NCI-H128 (cell line): ENCODE results near the gene DYNC1LI2.

ENCODE experiments used
- DNase-seq: peaks from one replicate; lab custom pipeline; 2025; ENCODE audit not compliant: unreplicated experiment; lab: John Stamatoyannopoulos, UW

DYNC1LI2 gene

DNA sequence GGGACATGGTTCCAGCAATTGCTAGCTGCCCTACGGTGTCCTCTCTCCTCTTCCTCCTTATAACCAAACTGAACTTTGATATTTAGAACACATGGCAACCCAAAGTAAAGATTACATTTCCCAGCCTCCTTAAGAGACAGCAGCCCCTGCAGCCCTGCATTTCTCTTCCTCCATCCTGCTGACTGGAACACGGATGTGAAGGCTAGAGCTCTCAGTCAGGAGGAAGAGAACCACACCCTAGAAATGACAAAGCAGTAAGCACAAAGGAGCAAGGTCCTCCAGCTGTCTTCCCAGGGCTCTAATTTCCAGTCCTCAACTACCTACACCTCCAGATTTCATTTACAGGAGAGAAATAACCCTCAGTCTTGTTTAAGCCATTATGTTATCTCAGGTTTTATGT is 10.9 kb downstream of the DYNC1LI2 start:
- DNase-seq: no peak

GRCh38 chr16:66740010-66740409 is 11.4 kb downstream of the DYNC1LI2 start:
- no peak for DNase-seq

DNA sequence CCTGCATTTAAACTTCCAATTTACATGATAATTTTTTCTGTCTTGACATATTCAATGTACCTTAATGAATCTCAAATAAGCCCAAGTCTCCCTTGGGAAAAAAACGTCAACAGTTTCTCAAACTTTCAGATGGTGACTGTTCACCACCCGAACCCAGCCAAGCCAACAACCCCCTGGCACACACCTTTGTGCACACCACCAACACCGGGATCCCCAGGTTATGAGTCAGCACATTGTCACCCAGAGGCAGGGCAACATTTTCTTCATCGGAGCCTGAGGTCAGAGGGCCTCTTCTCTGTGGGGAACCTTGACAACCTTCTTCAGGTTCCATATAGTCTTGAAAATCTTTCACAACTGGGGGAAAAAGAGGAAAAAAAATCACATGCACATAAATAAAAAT is 15.5 kb downstream of the DYNC1LI2 start:
- no peak for DNase-seq

GRCh38 chr16:66731101-66731500 is 20.3 kb downstream of the DYNC1LI2 start:
- DNase-seq: no peak

- DNase-seq: no peak
Measured at GRCh38 chr16:66728804-66729203, 22.6 kb downstream of the DYNC1LI2 start.

DNA sequence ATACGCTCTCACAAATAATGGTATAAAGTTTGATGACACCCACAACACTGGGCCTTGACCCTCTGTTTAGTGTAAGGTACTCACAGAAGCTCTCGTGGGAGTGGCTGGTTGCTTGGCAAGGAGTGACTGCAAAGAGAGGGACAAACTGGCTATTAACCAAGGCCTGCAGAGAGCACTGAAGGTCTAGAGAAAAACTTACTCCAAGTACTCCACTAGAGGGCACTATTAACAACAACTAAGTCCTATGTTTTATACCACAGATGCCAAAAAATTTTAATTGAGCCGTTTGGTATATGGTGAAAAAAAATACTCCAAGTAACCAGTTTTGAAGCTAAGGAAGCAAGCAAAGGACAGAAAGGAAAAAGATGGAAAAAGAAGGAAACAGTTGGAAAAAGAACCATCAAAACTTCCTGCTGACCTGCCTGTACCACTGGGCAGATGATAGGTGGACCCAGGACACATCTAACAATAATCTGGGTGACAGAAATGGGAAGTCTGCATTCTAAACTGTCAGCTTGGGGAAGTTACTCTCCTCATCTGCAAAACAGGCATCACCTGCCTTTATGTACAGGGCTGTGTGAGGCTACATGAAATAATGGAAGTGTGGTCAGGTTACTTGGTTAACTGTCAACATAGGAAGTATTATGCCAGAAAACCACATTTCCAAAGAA is 23.2 kb downstream of the DYNC1LI2 start:
- no peak for DNase-seq

- no peak for DNase-seq
Measured at GRCh38 chr16:66720766-66721165, 30.6 kb downstream of the DYNC1LI2 start.

- DNase-seq: no peak
Measured at GRCh38 chr16:66719246-66719645, 32.2 kb downstream of the DYNC1LI2 start.

GRCh38 chr16:66717776-66718175 is 33.6 kb downstream of the DYNC1LI2 start:
- no peak for DNase-seq

- DNase-seq: no peak
Measured at GRCh38 chr16:66717112-66717675, 34.2 kb downstream of the DYNC1LI2 start.

GRCh38 chr16:66714654-66715307 is 36.6 kb downstream of the DYNC1LI2 start:
- DNase-seq: no peak

GRCh38 chr16:66714062-66714461 is 37.3 kb downstream of the DYNC1LI2 start:
- DNase-seq: no peak

DNA sequence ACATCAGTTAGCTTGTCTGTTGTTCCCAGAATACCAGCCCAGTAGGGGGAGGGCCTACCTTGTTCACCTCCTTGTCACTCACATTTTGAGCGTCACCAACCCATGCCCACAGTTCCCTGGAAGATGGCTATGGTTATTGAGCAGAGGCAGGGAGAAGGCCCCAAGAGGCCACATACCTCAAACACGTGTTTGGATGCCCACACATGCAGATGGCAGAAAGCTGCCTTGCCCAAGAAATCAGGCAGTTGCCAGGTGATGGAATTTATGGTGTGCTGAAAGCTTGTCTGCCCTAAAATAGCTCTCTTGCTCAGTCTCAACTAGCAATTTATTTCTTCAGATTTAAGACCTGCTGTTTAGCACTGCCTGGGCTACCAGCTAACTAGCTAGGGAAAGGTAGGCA is 38.3 kb downstream of the DYNC1LI2 start:
- DNase-seq: no peak

- DNase-seq: no peak
Measured at GRCh38 chr16:66712512-66712911, 38.9 kb downstream of the DYNC1LI2 start.

DNA sequence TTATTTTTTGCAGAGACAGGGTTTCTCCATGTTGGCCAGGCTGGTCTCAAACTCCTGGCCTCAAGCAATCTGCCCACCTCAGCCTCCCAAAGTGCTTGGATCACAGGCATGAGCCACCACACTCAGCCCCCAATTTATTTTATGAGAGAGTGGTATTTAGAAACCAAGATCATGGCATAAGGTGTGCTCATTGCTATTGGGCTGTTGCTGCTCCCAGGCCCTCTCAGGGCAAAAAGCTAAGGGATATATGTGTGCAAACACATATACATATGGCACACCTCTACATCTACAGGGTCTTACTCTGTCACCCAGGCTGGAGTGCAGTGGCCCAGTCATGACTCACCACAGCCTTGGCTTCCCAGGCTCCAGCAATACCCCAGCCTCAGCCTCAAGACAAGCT is 39.8 kb downstream of the DYNC1LI2 start:
- no peak for DNase-seq

DNA sequence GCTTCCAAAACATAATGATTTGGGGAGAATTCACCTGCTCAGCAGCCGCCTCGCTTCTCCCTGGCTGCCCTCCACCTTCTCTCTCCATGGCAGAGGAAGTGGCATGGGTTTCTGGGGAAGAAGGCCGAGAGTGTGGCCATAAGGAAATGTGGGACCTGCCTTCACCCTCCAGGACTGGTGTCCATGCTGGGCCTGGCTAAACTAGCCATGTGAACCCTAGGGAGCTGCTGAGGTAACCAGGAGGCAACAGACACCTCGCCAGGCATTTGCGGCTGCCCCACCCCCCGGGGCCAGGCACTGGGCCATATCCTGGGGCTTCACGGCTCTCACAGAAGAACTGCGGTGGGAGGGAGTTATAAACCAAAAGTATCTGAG is 44.9 kb downstream of the DYNC1LI2 start:
- DNase-seq: no peak

- DNase-seq: no peak
Measured at GRCh38 chr16:66705790-66706505, 45.5 kb downstream of the DYNC1LI2 start.

DNA sequence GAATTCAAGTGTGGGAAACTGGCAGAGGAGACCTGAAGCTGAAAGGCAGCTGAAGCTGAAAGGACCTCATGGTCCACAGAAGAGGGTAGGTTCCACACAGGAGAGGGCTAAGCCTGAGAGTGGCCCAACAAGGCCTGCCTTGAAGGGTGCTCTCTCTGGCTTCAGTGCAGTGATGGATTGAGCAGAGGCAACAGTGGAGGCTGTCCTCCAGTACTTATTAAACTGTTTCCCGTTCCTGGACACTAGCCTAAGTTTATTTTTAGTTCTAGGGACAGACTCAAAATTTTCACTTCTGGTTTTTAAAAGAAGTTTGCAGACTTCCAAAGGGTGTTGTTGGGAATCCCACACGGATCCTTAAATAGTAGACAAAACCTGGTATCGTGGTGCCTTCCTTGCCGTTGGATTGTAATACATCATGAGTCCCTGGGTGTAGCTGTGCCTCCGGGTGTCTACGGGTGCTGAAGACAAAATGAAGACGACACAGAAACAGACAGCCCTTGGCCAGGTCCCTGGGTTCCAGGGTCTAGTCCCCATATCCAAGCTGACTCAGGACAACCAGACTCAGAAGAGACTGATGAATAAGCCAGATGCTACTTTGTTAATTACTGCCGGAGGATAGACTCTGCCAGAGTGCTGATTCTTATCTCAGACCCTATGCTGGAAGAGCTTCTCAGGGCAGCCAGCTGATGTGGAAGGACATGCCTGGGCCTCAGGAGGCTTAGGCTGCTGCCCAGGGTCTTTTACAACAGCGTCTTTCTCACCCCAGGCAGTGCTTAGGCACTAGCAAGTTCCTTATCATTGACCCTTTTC is 47.8 kb downstream of the DYNC1LI2 start:
- no peak for DNase-seq

DNA sequence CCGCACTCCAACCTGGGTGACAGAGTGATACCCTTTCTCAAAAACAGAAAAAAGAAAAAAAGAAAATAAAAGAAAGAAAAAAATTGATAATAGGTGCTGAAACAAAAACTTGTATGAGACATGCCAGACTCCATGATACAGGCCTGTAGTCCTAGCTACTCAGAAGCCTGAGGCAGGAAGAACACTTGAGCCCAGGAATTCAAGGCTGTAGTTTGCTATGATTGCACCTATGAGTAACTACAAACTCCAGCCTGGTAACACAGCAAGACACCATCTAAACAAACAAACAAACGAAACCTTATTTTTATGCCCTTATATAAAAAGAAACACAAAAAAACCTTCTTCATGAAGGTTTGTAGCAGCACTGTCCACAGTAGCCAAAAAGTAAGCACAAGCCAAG is 49.9 kb downstream of the DYNC1LI2 start:
- DNase-seq: no peak

- no peak for DNase-seq
Measured at GRCh38 chr16:66701026-66701425, 50.4 kb downstream of the DYNC1LI2 start.

DNA sequence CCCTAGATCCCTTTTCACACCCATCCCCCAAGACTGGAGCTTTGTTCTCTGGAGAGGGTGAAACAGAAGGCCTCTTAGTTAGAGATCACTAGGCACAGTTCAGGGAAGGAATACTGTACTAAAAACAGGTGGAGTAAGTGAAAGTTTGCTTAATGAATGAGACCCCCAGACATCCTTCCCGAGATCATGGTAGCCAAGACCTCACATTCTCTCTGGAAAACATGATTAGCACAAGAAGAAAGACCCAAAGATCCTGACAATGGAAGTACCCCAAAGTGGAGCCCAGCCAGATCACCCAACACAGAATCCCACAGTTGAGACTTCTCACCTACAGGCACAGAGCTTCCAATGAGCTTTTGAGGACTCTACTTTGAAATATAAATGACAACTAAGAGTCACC is 51.5 kb downstream of the DYNC1LI2 start:
- no peak for DNase-seq
